ENCODE data around the gene NDUFA3. TPM values are rescaled to one million over a fixed set of nuclear protein-coding genes. Genes with fewer than 3 reads are reported as not detected.

Gene NDUFA3
- total RNA-seq, 4 donors from 2014 or later, result 4.7 to 65.8 (median 5.5) TPM; not detected in 1

DNA sequence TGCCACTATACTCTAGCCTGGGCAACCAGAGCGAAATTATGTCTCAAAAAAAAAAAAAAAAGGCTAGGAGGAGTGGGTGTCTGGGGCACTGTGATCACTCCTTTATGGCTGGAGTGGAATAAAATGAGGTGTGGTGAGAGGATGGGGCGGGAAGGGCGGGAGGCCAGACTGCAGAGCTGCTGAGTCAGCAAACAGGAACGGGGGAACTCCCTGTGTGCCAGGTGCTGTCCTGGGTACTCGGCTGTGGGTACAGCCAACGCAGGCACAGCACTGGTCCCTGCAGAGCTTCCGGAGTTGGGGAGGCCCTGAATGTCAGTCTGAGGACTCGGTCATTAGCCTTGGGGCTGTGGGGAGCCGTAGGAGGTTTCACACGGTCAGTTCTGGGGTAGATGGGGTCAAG is 18.6 kb downstream of the NDUFA3 start:
- no peaks in the 10 kb centered on the region for H3K36me3 ChIP-seq
- H3K9me3 ChIP-seq, result no peaks in the 10 kb centered on the region
- no peak overlapping the region for H3K27ac ChIP-seq
- TF ChIP-seq POLR2A (IDR thresholded peaks at IDR 0.05), result no peak
- TF ChIP-seq, protein P1, sequence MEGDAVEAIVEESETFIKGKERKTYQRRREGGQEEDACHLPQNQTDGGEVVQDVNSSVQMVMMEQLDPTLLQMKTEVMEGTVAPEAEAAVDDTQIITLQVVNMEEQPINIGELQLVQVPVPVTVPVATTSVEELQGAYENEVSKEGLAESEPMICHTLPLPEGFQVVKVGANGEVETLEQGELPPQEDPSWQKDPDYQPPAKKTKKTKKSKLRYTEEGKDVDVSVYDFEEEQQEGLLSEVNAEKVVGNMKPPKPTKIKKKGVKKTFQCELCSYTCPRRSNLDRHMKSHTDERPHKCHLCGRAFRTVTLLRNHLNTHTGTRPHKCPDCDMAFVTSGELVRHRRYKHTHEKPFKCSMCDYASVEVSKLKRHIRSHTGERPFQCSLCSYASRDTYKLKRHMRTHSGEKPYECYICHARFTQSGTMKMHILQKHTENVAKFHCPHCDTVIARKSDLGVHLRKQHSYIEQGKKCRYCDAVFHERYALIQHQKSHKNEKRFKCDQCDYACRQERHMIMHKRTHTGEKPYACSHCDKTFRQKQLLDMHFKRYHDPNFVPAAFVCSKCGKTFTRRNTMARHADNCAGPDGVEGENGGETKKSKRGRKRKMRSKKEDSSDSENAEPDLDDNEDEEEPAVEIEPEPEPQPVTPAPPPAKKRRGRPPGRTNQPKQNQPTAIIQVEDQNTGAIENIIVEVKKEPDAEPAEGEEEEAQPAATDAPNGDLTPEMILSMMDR (IDR thresholded peaks at IDR 0.05), result no peak
- DNase-seq, result no peak
- intact Hi-C loops (cut with DNase I; ENCODE audit: low total_unique reads), result no loop called here
- no peak overlapping the region for H3K4me3 ChIP-seq
- H3K4me1 ChIP-seq, result peaks cover 0 to 5% of the 10 kb centered on the region in 2 donors
- no peaks in the 10 kb centered on the region for H3K27me3 ChIP-seq

DNA sequence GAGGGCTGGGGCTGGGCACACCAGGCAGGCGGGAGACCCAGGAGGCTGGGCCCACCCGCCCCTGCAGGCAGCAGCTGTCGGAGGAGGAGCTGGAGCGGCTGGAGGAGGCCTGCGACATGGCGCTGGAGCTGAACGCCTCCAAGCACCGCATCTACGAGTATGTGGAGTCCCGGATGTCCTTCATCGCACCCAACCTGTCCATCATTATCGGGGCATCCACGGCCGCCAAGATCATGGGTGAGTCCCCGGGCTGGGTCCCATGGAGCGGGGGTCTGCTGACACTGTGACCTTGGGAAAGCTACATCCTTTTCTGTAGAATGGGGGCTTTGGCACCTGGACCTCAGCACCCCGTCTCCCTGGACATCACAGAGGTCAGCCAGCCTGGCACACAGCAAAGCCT is 21.0 kb downstream of the NDUFA3 start:
- Histone ChIP-seq H3K4me1 (no peaks in the 10 kb centered on the region), H3K4me3 (no peak overlapping the region), H3K36me3 (no peaks in the 10 kb centered on the region), H3K9me3 (no peaks in the 10 kb centered on the region), H3K27me3 (no peaks in the 10 kb centered on the region), H3K27ac (no peak overlapping the region)
- no peak for DNase-seq
- TF ChIP-seq POLR2A (IDR thresholded peaks at IDR 0.05), result no peak
- TF ChIP-seq, protein P1 (IDR thresholded peaks at IDR 0.05), result no peak
- intact Hi-C loops (cut with DNase I; ENCODE audit: low total_unique reads), result no loop called here

DNA sequence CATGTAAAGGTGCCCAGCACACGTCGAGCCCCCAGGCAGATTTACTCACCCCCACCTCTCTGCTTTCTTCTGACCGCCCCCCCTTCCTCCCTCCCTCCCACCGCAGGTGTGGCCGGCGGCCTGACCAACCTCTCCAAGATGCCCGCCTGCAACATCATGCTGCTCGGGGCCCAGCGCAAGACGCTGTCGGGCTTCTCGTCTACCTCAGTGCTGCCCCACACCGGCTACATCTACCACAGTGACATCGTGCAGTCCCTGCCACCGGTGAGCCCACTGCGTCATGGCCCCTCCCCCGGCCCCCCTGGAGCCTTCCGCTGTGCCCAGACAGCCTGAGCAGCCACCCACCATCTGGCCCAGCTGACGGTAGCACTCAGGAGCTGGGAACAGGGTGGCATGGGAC is 21.7 kb downstream of the NDUFA3 start:
- TF ChIP-seq, protein P1 (IDR thresholded peaks at IDR 0.05), result no peak
- no peak for TF ChIP-seq POLR2A (IDR thresholded peaks at IDR 0.05)
- no peak overlapping the region for H3K27ac ChIP-seq
- H3K36me3 ChIP-seq, result no peaks in the 10 kb centered on the region
- no peaks in the 10 kb centered on the region for H3K9me3 ChIP-seq
- no peak for DNase-seq
- intact Hi-C loops (cut with DNase I; ENCODE audit: low total_unique reads), result no loop called here
- H3K27me3 ChIP-seq, result no peaks in the 10 kb centered on the region
- no peaks in the 10 kb centered on the region for H3K4me1 ChIP-seq
- H3K4me3 ChIP-seq, result no peak overlapping the region

DNA sequence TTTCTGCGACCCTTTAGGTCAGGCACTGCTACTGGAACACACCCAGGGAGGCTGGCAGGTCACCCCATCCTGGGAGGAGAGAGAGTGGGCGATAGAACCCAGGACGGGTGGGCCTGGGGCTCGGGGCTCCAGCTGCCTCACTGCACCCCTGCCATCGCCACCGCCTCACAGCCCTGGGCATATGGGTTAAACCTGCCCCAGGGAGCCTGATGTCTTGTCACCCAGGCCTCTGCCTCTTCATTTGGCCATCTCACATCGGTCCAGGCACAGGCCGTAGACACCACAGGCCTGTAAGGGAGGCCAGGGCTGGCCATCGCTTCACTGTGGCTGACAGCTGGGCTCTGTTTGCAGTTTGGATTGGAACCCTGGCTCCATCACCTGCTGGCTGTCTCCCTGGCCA is 23.1 kb downstream of the NDUFA3 start:
- no peak for DNase-seq
- no peaks in the 10 kb centered on the region for H3K36me3 ChIP-seq
- intact Hi-C loops (cut with DNase I; ENCODE audit: low total_unique reads), result no loop called here
- no peaks in the 10 kb centered on the region for H3K4me1 ChIP-seq
- H3K9me3 ChIP-seq, result no peaks in the 10 kb centered on the region
- H3K27ac ChIP-seq, result no peak overlapping the region
- no peak for TF ChIP-seq POLR2A (IDR thresholded peaks at IDR 0.05)
- TF ChIP-seq, protein P1 (IDR thresholded peaks at IDR 0.05), result no peak
- H3K27me3 ChIP-seq, result no peaks in the 10 kb centered on the region
- H3K4me3 ChIP-seq, result no peak overlapping the region

DNA sequence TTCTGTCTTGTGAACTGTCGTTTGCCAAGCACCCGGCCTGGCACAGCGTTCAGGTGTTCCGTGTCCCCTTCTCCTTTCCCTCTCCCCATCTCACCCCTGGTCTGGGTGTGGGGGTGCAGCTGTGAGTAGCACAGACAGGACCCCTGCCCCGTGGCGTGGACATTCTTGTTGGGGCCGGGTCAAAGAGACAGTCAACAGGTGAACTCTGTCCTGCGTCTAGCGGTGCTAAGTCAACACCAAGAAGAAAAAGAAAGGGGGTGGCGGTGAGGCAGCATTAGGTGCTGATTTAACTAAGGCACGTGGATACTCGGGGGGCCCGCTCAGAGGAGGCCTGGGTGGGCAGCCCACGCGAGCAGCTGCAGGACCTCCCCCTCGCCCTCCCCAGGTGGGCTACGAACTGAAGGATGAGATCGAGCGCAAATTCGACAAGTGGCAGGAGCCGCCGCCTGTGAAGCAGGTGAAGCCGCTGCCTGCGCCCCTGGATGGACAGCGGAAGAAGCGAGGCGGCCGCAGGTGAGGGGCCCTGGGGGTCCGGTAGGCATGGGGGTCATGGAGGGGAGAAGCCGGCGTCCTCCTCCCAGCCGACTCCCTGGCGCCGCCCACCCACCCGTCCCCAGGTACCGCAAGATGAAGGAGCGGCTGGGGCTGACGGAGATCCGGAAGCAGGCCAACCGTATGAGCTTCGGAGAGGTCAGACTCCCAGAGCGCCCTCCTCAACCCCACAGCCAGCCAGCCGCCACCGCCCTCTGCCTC is 25.2 kb downstream of the NDUFA3 start:
- Histone ChIP-seq H3K36me3 (no peaks in the 10 kb centered on the region), H3K4me3 (no peak overlapping the region), H3K27me3 (no peaks in the 10 kb centered on the region), H3K4me1 (no peaks in the 10 kb centered on the region), H3K27ac (no peak overlapping the region), H3K9me3 (no peaks in the 10 kb centered on the region)
- intact Hi-C loops (cut with DNase I; ENCODE audit: low total_unique reads), result no loop called here
- DNase-seq, result no peak
- TF ChIP-seq, protein P1 (IDR thresholded peaks at IDR 0.05), result no peak
- TF ChIP-seq POLR2A (IDR thresholded peaks at IDR 0.05), result no peak

Measured in uterus (tissue), 4 donors.